ENCODE results near the gene NCOR1.
"Not testable (repeated sequence)": the region's sequence is repeated elsewhere in the genome, so short reads cannot be mapped to it uniquely, and the experiment has no call there.

NCOR1 gene

GRCh38 chr17:16190703-16191360, 24.5 kb downstream of the NCOR1 start:
- Histone ChIP-seq H3K9me3 (ENCODE audit: control insufficient read depth, insufficient read depth, low read length) (no peaks in the 10 kb centered on the region), H3K36me3 (ENCODE audit: control insufficient read depth, insufficient read depth, low read length) (peaks cover 58% of the 10 kb centered on the region), H3K4me1 (ENCODE audit: control insufficient read depth, insufficient read depth, low read length) (no peaks in the 10 kb centered on the region), H3K9ac (ENCODE audit: low read depth, low read length) (no peak overlapping the region), H3K27me3 (ENCODE audit: control insufficient read depth, insufficient read depth, low read length) (no peaks in the 10 kb centered on the region), H3K4me3 (ENCODE audit: low read depth, low read length) (no peak overlapping the region), H3K27ac (ENCODE audit: low read depth, low read length) (no peak overlapping the region)

GRCh38 chr17:16189791-16190348, 25.5 kb downstream of the NCOR1 start:
- Histone ChIP-seq H3K4me1 (ENCODE audit: control insufficient read depth, insufficient read depth, low read length) (no peaks in the 10 kb centered on the region), H3K9ac (ENCODE audit: low read depth, low read length) (no peak overlapping the region), H3K4me3 (ENCODE audit: low read depth, low read length) (no peak overlapping the region), H3K36me3 (ENCODE audit: control insufficient read depth, insufficient read depth, low read length) (peaks cover 65% of the 10 kb centered on the region), H3K27me3 (ENCODE audit: control insufficient read depth, insufficient read depth, low read length) (no peaks in the 10 kb centered on the region), H3K9me3 (ENCODE audit: control insufficient read depth, insufficient read depth, low read length) (no peaks in the 10 kb centered on the region), H3K27ac (ENCODE audit: low read depth, low read length) (no peak overlapping the region)

GRCh38 chr17:16187642-16188041, 27.7 kb downstream of the NCOR1 start:
- peaks cover 60% of the 10 kb centered on the region for H3K36me3 ChIP-seq (ENCODE audit: control insufficient read depth, insufficient read depth, low read length)
- no peaks in the 10 kb centered on the region for H3K4me1 ChIP-seq (ENCODE audit: control insufficient read depth, insufficient read depth, low read length)
- no peak overlapping the region for H3K4me3 ChIP-seq (ENCODE audit: low read depth, low read length)
- H3K9me3 ChIP-seq (ENCODE audit: control insufficient read depth, insufficient read depth, low read length): no peaks in the 10 kb centered on the region
- no peak overlapping the region for H3K27ac ChIP-seq (ENCODE audit: low read depth, low read length)
- H3K27me3 ChIP-seq (ENCODE audit: control insufficient read depth, insufficient read depth, low read length): no peaks in the 10 kb centered on the region
- no peak overlapping the region for H3K9ac ChIP-seq (ENCODE audit: low read depth, low read length)

- H3K4me3 ChIP-seq (ENCODE audit: low read depth, low read length): no peak overlapping the region
- H3K9ac ChIP-seq (ENCODE audit: low read depth, low read length): no peak overlapping the region
- no peaks in the 10 kb centered on the region for H3K9me3 ChIP-seq (ENCODE audit: control insufficient read depth, insufficient read depth, low read length)
- peaks cover 24% of the 10 kb centered on the region for H3K36me3 ChIP-seq (ENCODE audit: control insufficient read depth, insufficient read depth, low read length)
- H3K27ac ChIP-seq (ENCODE audit: low read depth, low read length): no peak overlapping the region
- H3K27me3 ChIP-seq (ENCODE audit: control insufficient read depth, insufficient read depth, low read length): no peaks in the 10 kb centered on the region
- H3K4me1 ChIP-seq (ENCODE audit: control insufficient read depth, insufficient read depth, low read length): no peaks in the 10 kb centered on the region
Observed at GRCh38 chr17:16181581-16181980, 33.8 kb downstream of the NCOR1 start.

GRCh38 chr17:16178836-16179235, 36.5 kb downstream of the NCOR1 start:
- Histone ChIP-seq H3K9me3 (ENCODE audit: control insufficient read depth, insufficient read depth, low read length) (no peaks in the 10 kb centered on the region), H3K9ac (ENCODE audit: low read depth, low read length) (no peak overlapping the region), H3K4me3 (ENCODE audit: low read depth, low read length) (no peak overlapping the region), H3K36me3 (ENCODE audit: control insufficient read depth, insufficient read depth, low read length) (no peaks in the 10 kb centered on the region; the same call in 1 of the 2 replicates), H3K27me3 (ENCODE audit: control insufficient read depth, insufficient read depth, low read length) (no peaks in the 10 kb centered on the region), H3K27ac (ENCODE audit: low read depth, low read length) (no peak overlapping the region), H3K4me1 (ENCODE audit: control insufficient read depth, insufficient read depth, low read length) (no peaks in the 10 kb centered on the region)

- H3K4me1 ChIP-seq (ENCODE audit: control insufficient read depth, insufficient read depth, low read length): no peaks in the 10 kb centered on the region
- no peak overlapping the region for H3K27ac ChIP-seq (ENCODE audit: low read depth, low read length)
- H3K36me3 ChIP-seq (ENCODE audit: control insufficient read depth, insufficient read depth, low read length): peaks cover 13% of the 10 kb centered on the region
- no peak overlapping the region for H3K9ac ChIP-seq (ENCODE audit: low read depth, low read length)
- H3K4me3 ChIP-seq (ENCODE audit: low read depth, low read length): no peak overlapping the region
- H3K27me3 ChIP-seq (ENCODE audit: control insufficient read depth, insufficient read depth, low read length): no peaks in the 10 kb centered on the region
- H3K9me3 ChIP-seq (ENCODE audit: control insufficient read depth, insufficient read depth, low read length): no peaks in the 10 kb centered on the region
Observed at GRCh38 chr17:16171613-16172012, 43.7 kb downstream of the NCOR1 start.

GRCh38 chr17:16166766-16167165, 48.6 kb downstream of the NCOR1 start:
- not testable (repeated sequence) for H3K9me3 ChIP-seq (ENCODE audit: control insufficient read depth, insufficient read depth, low read length); H3K4me3 ChIP-seq (ENCODE audit: low read depth, low read length); H3K27me3 ChIP-seq (ENCODE audit: control insufficient read depth, insufficient read depth, low read length); H3K4me1 ChIP-seq (ENCODE audit: control insufficient read depth, insufficient read depth, low read length); H3K9ac ChIP-seq (ENCODE audit: low read depth, low read length); H3K27ac ChIP-seq (ENCODE audit: low read depth, low read length)
- H3K36me3 ChIP-seq (ENCODE audit: control insufficient read depth, insufficient read depth, low read length): peaks cover 16% of the 10 kb centered on the region

GRCh38 chr17:16158714-16159113, 56.6 kb downstream of the NCOR1 start:
- H3K27ac ChIP-seq (ENCODE audit: low read depth, low read length): no peak overlapping the region
- no peaks in the 10 kb centered on the region for H3K27me3 ChIP-seq (ENCODE audit: control insufficient read depth, insufficient read depth, low read length)
- H3K4me3 ChIP-seq (ENCODE audit: low read depth, low read length): no peak overlapping the region
- H3K36me3 ChIP-seq (ENCODE audit: control insufficient read depth, insufficient read depth, low read length): peaks cover 30% of the 10 kb centered on the region
- H3K9me3 ChIP-seq (ENCODE audit: control insufficient read depth, insufficient read depth, low read length): no peaks in the 10 kb centered on the region
- H3K9ac ChIP-seq (ENCODE audit: low read depth, low read length): no peak overlapping the region
- no peaks in the 10 kb centered on the region for H3K4me1 ChIP-seq (ENCODE audit: control insufficient read depth, insufficient read depth, low read length)

GRCh38 chr17:16155536-16155935, 59.8 kb downstream of the NCOR1 start:
- Histone ChIP-seq H3K4me1 (ENCODE audit: control insufficient read depth, insufficient read depth, low read length) (no peaks in the 10 kb centered on the region), H3K4me3 (ENCODE audit: low read depth, low read length) (no peak overlapping the region), H3K9me3 (ENCODE audit: control insufficient read depth, insufficient read depth, low read length) (no peaks in the 10 kb centered on the region), H3K9ac (ENCODE audit: low read depth, low read length) (no peak overlapping the region), H3K36me3 (ENCODE audit: control insufficient read depth, insufficient read depth, low read length) (peaks cover 55% of the 10 kb centered on the region), H3K27ac (ENCODE audit: low read depth, low read length) (no peak overlapping the region), H3K27me3 (ENCODE audit: control insufficient read depth, insufficient read depth, low read length) (no peaks in the 10 kb centered on the region)

- not testable (repeated sequence) for H3K27ac ChIP-seq (ENCODE audit: low read depth, low read length); H3K9me3 ChIP-seq (ENCODE audit: control insufficient read depth, insufficient read depth, low read length); H3K27me3 ChIP-seq (ENCODE audit: control insufficient read depth, insufficient read depth, low read length); H3K4me3 ChIP-seq (ENCODE audit: low read depth, low read length); H3K9ac ChIP-seq (ENCODE audit: low read depth, low read length); H3K4me1 ChIP-seq (ENCODE audit: control insufficient read depth, insufficient read depth, low read length)
- peaks cover 69% of the 10 kb centered on the region for H3K36me3 ChIP-seq (ENCODE audit: control insufficient read depth, insufficient read depth, low read length)
Observed at GRCh38 chr17:16152326-16152725, 63.0 kb downstream of the NCOR1 start.

- Histone ChIP-seq H3K9me3 (ENCODE audit: control insufficient read depth, insufficient read depth, low read length) (no peaks in the 10 kb centered on the region), H3K36me3 (ENCODE audit: control insufficient read depth, insufficient read depth, low read length) (peaks cover 77% of the 10 kb centered on the region), H3K9ac (ENCODE audit: low read depth, low read length) (no peak overlapping the region), H3K4me3 (ENCODE audit: low read depth, low read length) (no peak overlapping the region), H3K27ac (ENCODE audit: low read depth, low read length) (no peak overlapping the region), H3K27me3 (ENCODE audit: control insufficient read depth, insufficient read depth, low read length) (no peaks in the 10 kb centered on the region), H3K4me1 (ENCODE audit: control insufficient read depth, insufficient read depth, low read length) (no peaks in the 10 kb centered on the region)
Observed at GRCh38 chr17:16150251-16150856, 65.0 kb downstream of the NCOR1 start.
